Measurements from ENCODE around the gene UCHL3. TPM values are rescaled to one million over a fixed set of nuclear protein-coding genes. Genes with fewer than 3 reads are reported as not detected.
A peak's percentile ranks its signal among the peaks of the same experiment; 100 is the strongest.

UCHL3 gene
- total RNA-seq, 1 experiment from 2014 or later = 50.8 TPM

- Histone ChIP-seq H3K4ac (ENCODE audit: low read depth, low read length) (no peak overlapping the region), H3K23me2 (ENCODE audit: insufficient read length, low read depth, low read length, poor library complexity, severe bottlenecking) (peaks cover 12% of the 10 kb centered on the region), H2AK5ac (ENCODE audit: insufficient read length, low read length) (no peak overlapping the region), H4K8ac (replicated peaks; ENCODE audit: insufficient read length, low read depth, low read length) (no peak overlapping the region), H3T11ph (ENCODE audit: low read length) (no peak overlapping the region), H3K18ac (ENCODE audit: insufficient read length, low read depth, low read length) (peak overlapping the region; percentile 76), H3K23ac (ENCODE audit: insufficient read length, low read depth, low read length) (no peak overlapping the region), H3K4me1 (ENCODE audit: insufficient read depth, low read length) (peaks cover 6% of the 10 kb centered on the region; the same call in 1 of the 2 replicates), H3K79me1 (ENCODE audit: insufficient read depth, low read depth, low read length, poor library complexity, severe bottlenecking) (no peaks in the 10 kb centered on the region), H2BK120ac (ENCODE audit: low read depth, low read length, poor library complexity, severe bottlenecking) (no peak overlapping the region), H3K9me3 (ENCODE audit: control insufficient read depth, low read depth, low read length) (no peaks in the 10 kb centered on the region), H4K91ac (ENCODE audit: insufficient read length, low read depth, low read length) (no peak overlapping the region), H3K4me2 (ENCODE audit: insufficient read depth, insufficient read length, low read length) (peak overlapping the region; percentile 47), H2BK5ac (ENCODE audit: insufficient read length, low read length) (no peak overlapping the region), H4K5ac (ENCODE audit: insufficient read length, low read depth, low read length) (no peak overlapping the region), H2BK15ac (ENCODE audit: low read depth, low read length) (no peak overlapping the region), H3K27me3 (ENCODE audit: insufficient read depth, low read length) (no peaks in the 10 kb centered on the region; the same call in 1 of the 2 replicates), H2AFZ (ENCODE audit: low read length) (no peak overlapping the region), H2BK12ac (ENCODE audit: insufficient read length, low read depth, low read length) (peak overlapping the region; percentile 7), H2BK20ac (ENCODE audit: low read depth, low read length, poor library complexity, severe bottlenecking) (no peak overlapping the region), H3K79me2 (ENCODE audit: insufficient read depth, low read length) (peaks cover 2% of the 10 kb centered on the region; the same call in 1 of the 2 replicates), H3K56ac (ENCODE audit: insufficient read length, low read depth, low read length) (no peak overlapping the region), H4K20me1 (ENCODE audit: control insufficient read depth, insufficient read depth, insufficient read length) (no peaks in the 10 kb centered on the region), H3K9ac (ENCODE audit: extremely low read depth, insufficient read length, low read length) (no peak overlapping the region), H3K14ac (ENCODE audit: insufficient read depth, low read length) (peak overlapping the region; percentile 62), H3K27ac (ENCODE audit: insufficient read length, low read depth, low read length) (no peak overlapping the region)
- no peak for TF ChIP-seq CTCF (conservative IDR thresholded peaks at IDR 0.05)
- Mint-ChIP-seq H3K9me3 (no peaks in the 10 kb centered on the region), H3K4me1 (peaks cover 22 to 23% of the 10 kb centered on the region in 2 experiments), H3K27ac (no peak overlapping the region; a peak in 1 of 7 replicates), H3K27me3 (ENCODE audit: low read depth) (peaks cover 31% of the 10 kb centered on the region), H3K36me3 (ENCODE audit: insufficient read depth in 1 of 3, low read depth in 3 of 3) (no peaks in the 10 kb centered on the region), H3K4me3 (peak overlapping the region; percentile 59 to 71)
- no CpG with 5 or more reads among the region's 49 CpGs for WGBS (ENCODE audit: extremely low coverage, insufficient read length, low lambda C conversion rate)
- DNase-seq = peak; percentile 46
Observed at GRCh38 chr13:75635101-75635827, 85.7 kb downstream of the UCHL3 start.

Data from H9 (cell line).